ENCODE measurements around the gene TP53I11. TPM values are rescaled to one million over a fixed set of nuclear protein-coding genes. Genes with fewer than 3 reads are reported as not detected.

Gene TP53I11
- total RNA-seq, 2 experiments from 2014 or later = 0.67 to 1.4 TPM

GRCh38 chr11:44973632-44974401 lies 23.1 kb upstream of the TP53I11 start:
- Mint-ChIP-seq H3K9me3 (no peaks in the 10 kb centered on the region), H3K27me3 (peaks cover 2% of the 10 kb centered on the region), H3K4me1 (no peaks in the 10 kb centered on the region), H3K27ac (no peak overlapping the region), H3K4me3 (no peak overlapping the region), H3K36me3 (ENCODE audit: low read depth) (no peaks in the 10 kb centered on the region)
- POLR2A ChIA-PET = no interaction called here
- no peak for DNase-seq
- CTCF ChIA-PET = interaction anchor here (0.7 to 1.1 kb wide), 3 partner anchors 9 to 59 kb away, joined by 3 read pairs; no protein-coding TSS in a partner anchor

GRCh38 chr11:44972746-44973435 lies 22.2 kb upstream of the TP53I11 start:
- CTCF ChIA-PET = interaction anchor here (1.0 to 1.3 kb wide), 3 partner anchors 36 to 60 kb away, joined by 3 to 4 read pairs (median 3); no protein-coding TSS in a partner anchor
- POLR2A ChIA-PET = no interaction called here
- Mint-ChIP-seq H3K4me1 (no peaks in the 10 kb centered on the region), H3K9me3 (no peaks in the 10 kb centered on the region), H3K4me3 (no peak overlapping the region), H3K27ac (no peak overlapping the region), H3K27me3 (peaks cover 2% of the 10 kb centered on the region), H3K36me3 (ENCODE audit: low read depth) (no peaks in the 10 kb centered on the region)
- DNase-seq = no peak

GRCh38 chr11:44971185-44971584 lies 20.5 kb upstream of the TP53I11 start:
- no peak overlapping the region for H3K27ac Mint-ChIP-seq
- H3K4me3 Mint-ChIP-seq = no peak overlapping the region
- ChIA-PET CTCF (interaction anchor here (1.3 kb wide), 1 partner anchor 35 kb away, joined by 4 read pairs; no protein-coding TSS in a partner anchor), POLR2A (no interaction called here)
- DNase-seq = no peak
- H3K9me3 Mint-ChIP-seq = no peaks in the 10 kb centered on the region
- H3K27me3 Mint-ChIP-seq = no peaks in the 10 kb centered on the region
- no peaks in the 10 kb centered on the region for H3K4me1 Mint-ChIP-seq
- no peaks in the 10 kb centered on the region for H3K36me3 Mint-ChIP-seq (ENCODE audit: low read depth)

DNA sequence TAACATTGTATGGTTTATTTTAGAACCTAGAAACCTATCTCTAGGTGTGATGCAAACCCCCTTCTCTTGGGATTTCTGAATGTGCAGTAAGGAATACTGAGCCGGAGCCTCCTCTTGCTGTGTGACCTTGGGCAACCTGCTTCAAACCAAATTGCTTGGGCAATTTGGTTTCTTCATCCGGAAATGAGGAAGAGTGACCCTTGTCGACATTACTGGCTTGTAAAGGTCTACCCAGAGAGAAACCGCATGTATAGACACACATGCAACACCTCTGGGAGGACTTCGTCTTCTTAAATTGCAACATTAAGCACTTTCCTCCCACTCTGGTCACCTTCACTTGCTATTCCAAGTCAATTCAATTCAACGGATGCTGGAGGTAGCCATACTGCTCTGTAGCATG lies 19.6 kb upstream of the TP53I11 start:
- H3K36me3 Mint-ChIP-seq (ENCODE audit: low read depth) = no peaks in the 10 kb centered on the region
- CTCF ChIA-PET = no interaction called here
- DNase-seq = no peak

GRCh38 chr11:44969651-44970252 lies 19.1 kb upstream of the TP53I11 start:
- POLR2A ChIA-PET = no interaction called here
- no peak for DNase-seq
- Mint-ChIP-seq H3K4me3 (no peak overlapping the region), H3K4me1 (no peaks in the 10 kb centered on the region), H3K27ac (no peak overlapping the region), H3K27me3 (no peaks in the 10 kb centered on the region), H3K36me3 (ENCODE audit: low read depth) (no peaks in the 10 kb centered on the region), H3K9me3 (no peaks in the 10 kb centered on the region)
- CTCF ChIA-PET = interaction anchor here (0.8 kb wide), 1 partner anchor 133 kb away, joined by 4 read pairs; no protein-coding TSS in a partner anchor

More for the DNA sequence above, 19.6 kb upstream of the TP53I11 start:
- no peak overlapping the region for H3K4me3 Mint-ChIP-seq
- H3K9me3 Mint-ChIP-seq = no peaks in the 10 kb centered on the region
- POLR2A ChIA-PET = no interaction called here
- H3K27ac Mint-ChIP-seq = no peak overlapping the region
- no peaks in the 10 kb centered on the region for H3K27me3 Mint-ChIP-seq
- no peaks in the 10 kb centered on the region for H3K4me1 Mint-ChIP-seq

GRCh38 chr11:44968510-44968909 lies 17.8 kb upstream of the TP53I11 start:
- DNase-seq = no peak
- H3K9me3 Mint-ChIP-seq = no peaks in the 10 kb centered on the region
- POLR2A ChIA-PET = no interaction called here
- CTCF ChIA-PET = interaction anchor here (0.9 kb wide), 1 partner anchor 32 kb away, joined by 3 read pairs; no protein-coding TSS in a partner anchor
- no peak overlapping the region for H3K4me3 Mint-ChIP-seq
- no peaks in the 10 kb centered on the region for H3K36me3 Mint-ChIP-seq (ENCODE audit: low read depth)
- no peak overlapping the region for H3K27ac Mint-ChIP-seq
- H3K27me3 Mint-ChIP-seq = no peaks in the 10 kb centered on the region
- H3K4me1 Mint-ChIP-seq = no peaks in the 10 kb centered on the region

GRCh38 chr11:44967930-44968496 lies 17.3 kb upstream of the TP53I11 start:
- H3K4me3 Mint-ChIP-seq = no peak overlapping the region
- no peaks in the 10 kb centered on the region for H3K4me1 Mint-ChIP-seq
- no peaks in the 10 kb centered on the region for H3K36me3 Mint-ChIP-seq (ENCODE audit: low read depth)
- H3K9me3 Mint-ChIP-seq = no peaks in the 10 kb centered on the region
- POLR2A ChIA-PET = no interaction called here
- no peak overlapping the region for H3K27ac Mint-ChIP-seq
- no peak for DNase-seq
- H3K27me3 Mint-ChIP-seq = no peaks in the 10 kb centered on the region
- CTCF ChIA-PET = interaction anchor here (0.9 kb wide), 1 partner anchor 32 kb away, joined by 3 read pairs; no protein-coding TSS in a partner anchor

- ChIA-PET CTCF (interaction anchor here (0.9 kb wide), 1 partner anchor 130 kb away, joined by 3 read pairs; no protein-coding TSS in a partner anchor), POLR2A (no interaction called here)
- H3K36me3 Mint-ChIP-seq (ENCODE audit: low read depth) = no peaks in the 10 kb centered on the region
These were observed 16.0 kb upstream of the TP53I11 start for GRCh38 chr11:44966694-44967093.

DNA sequence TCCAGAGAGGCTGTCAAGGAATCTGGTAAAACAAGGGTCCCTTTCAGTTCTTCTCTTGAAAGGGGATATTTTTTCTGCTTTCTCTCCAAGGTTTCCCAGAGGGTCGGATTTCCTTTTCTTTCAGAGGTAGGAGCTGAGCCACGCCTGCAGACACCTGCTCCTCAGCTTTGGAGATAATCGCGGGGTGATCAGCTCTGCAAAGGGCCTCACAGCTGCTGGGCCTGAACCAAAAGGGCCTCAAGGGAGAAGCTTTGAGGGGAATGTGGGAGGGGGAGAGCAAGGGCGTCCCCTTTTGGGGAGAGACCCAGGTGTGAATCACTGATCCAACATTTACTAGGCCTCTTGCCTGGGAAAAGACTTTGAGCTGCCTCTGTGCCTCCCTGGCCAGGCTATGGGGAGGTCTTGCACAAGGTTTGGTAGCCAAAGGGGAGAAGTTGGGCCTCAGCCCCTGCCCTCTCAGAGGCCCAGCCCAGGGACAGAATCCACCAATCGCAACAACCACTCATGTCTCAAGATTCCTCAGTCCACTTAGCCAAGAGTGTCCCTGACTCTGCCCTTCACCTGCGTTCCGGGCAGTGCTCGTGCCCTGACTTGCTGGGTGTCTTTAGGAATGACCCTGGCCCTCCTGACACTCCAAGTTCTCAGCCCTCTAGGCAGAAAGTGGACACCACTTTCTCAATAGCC lies 14.0 kb upstream of the TP53I11 start:
- DNase-seq = no peak
- H3K9me3 Mint-ChIP-seq = no peaks in the 10 kb centered on the region
- CTCF ChIA-PET = interaction anchor here (0.8 to 1.0 kb wide), 4 partner anchors 7 to 140 kb away, joined by 3 read pairs; no protein-coding TSS in a partner anchor
- H3K27me3 Mint-ChIP-seq = no peaks in the 10 kb centered on the region
- POLR2A ChIA-PET = no interaction called here
- H3K4me1 Mint-ChIP-seq = no peaks in the 10 kb centered on the region
- no peaks in the 10 kb centered on the region for H3K36me3 Mint-ChIP-seq (ENCODE audit: low read depth)
- H3K4me3 Mint-ChIP-seq = no peak overlapping the region
- no peak overlapping the region for H3K27ac Mint-ChIP-seq

More at GRCh38 chr11:44966694-44967093, 16.0 kb upstream of the TP53I11 start:
- Mint-ChIP-seq H3K4me3 (no peak overlapping the region), H3K27me3 (no peaks in the 10 kb centered on the region), H3K9me3 (no peaks in the 10 kb centered on the region), H3K4me1 (no peaks in the 10 kb centered on the region), H3K27ac (no peak overlapping the region)
- DNase-seq = no peak

- DNase-seq = no peak
- no peaks in the 10 kb centered on the region for H3K27me3 Mint-ChIP-seq
- no peaks in the 10 kb centered on the region for H3K36me3 Mint-ChIP-seq (ENCODE audit: low read depth)
- CTCF ChIA-PET = interaction anchor here (0.8 to 1.0 kb wide), 4 partner anchors 8 to 141 kb away, joined by 3 read pairs; no protein-coding TSS in a partner anchor
- no peaks in the 10 kb centered on the region for H3K9me3 Mint-ChIP-seq
- POLR2A ChIA-PET = no interaction called here
- H3K4me3 Mint-ChIP-seq = no peak overlapping the region
- H3K27ac Mint-ChIP-seq = no peak overlapping the region
- H3K4me1 Mint-ChIP-seq = no peaks in the 10 kb centered on the region
These were observed 13.3 kb upstream of the TP53I11 start for GRCh38 chr11:44963948-44964347.

- DNase-seq = no peak
- Mint-ChIP-seq H3K4me1 (no peaks in the 10 kb centered on the region), H3K27me3 (no peaks in the 10 kb centered on the region), H3K36me3 (ENCODE audit: low read depth) (no peaks in the 10 kb centered on the region), H3K4me3 (no peak overlapping the region), H3K27ac (no peak overlapping the region), H3K9me3 (no peaks in the 10 kb centered on the region)
- POLR2A ChIA-PET = no interaction called here
- CTCF ChIA-PET = no interaction called here
These were observed 12.5 kb upstream of the TP53I11 start for GRCh38 chr11:44963136-44963535.

DNA sequence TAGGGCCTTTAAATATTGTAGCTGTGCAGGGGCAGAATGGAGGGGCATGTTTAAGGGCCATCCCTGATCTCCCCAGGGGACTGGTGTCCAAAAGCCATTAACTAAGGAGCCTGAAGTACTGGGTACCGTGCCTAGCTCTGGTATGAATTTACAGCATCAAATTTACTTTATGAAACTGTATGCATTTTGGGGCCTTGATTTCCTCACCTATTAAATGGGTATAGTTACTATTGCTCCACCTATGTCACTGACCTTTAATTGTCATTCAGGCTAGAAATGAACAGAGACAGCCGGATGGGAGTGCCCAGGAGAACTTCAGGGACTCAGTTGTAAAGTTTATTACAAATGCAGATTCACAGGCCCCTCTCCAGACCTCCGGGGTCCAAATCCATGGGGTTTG lies 11.8 kb upstream of the TP53I11 start:
- CTCF ChIA-PET = interaction anchor here (0.7 to 2.0 kb wide), 2 partner anchors 21 to 143 kb away, joined by 3 to 4 read pairs; no protein-coding TSS in a partner anchor
- H3K4me3 Mint-ChIP-seq = no peak overlapping the region

More for the DNA sequence above, 11.8 kb upstream of the TP53I11 start:
- no peaks in the 10 kb centered on the region for H3K36me3 Mint-ChIP-seq (ENCODE audit: low read depth)
- no peaks in the 10 kb centered on the region for H3K4me1 Mint-ChIP-seq
- H3K9me3 Mint-ChIP-seq = no peaks in the 10 kb centered on the region
- no peak overlapping the region for H3K27ac Mint-ChIP-seq
- DNase-seq = no peak
- no peaks in the 10 kb centered on the region for H3K27me3 Mint-ChIP-seq
- POLR2A ChIA-PET = no interaction called here
